GM12892 (cell line): Measurements from ENCODE around the gene TAS1R2.

ENCODE experiments used
- DNase-seq: peaks from one replicate; pipeline ENCODE4 v3.0.0; 2011; ENCODE audit not compliant: insufficient read length
- FAIRE-seq: peaks from 2 replicates; lab custom pipeline; 2011; peaks lifted over from hg19 to GRCh38; lab: Jason Lieb, UNC
- POLR2A ChIP-seq: IDR thresholded peaks from 2 replicates; pipeline ENCODE4 v1.6.1; 2011; ENCODE audit warnings: low read depth, low read length, control low read depth
- POLR2AphosphoS5 ChIP-seq: IDR thresholded peaks from 2 replicates; pipeline ENCODE4 v1.6.1; 2011; ENCODE audit warnings: low read depth, low read length, control low read depth
- TAF1 ChIP-seq: IDR thresholded peaks from 2 replicates; pipeline ENCODE4 v1.6.1; 2011; ENCODE audit warnings: low read depth, mild to moderate bottlenecking, control low read depth, low read length, borderline replicate concordance

TAS1R2 gene

DNA sequence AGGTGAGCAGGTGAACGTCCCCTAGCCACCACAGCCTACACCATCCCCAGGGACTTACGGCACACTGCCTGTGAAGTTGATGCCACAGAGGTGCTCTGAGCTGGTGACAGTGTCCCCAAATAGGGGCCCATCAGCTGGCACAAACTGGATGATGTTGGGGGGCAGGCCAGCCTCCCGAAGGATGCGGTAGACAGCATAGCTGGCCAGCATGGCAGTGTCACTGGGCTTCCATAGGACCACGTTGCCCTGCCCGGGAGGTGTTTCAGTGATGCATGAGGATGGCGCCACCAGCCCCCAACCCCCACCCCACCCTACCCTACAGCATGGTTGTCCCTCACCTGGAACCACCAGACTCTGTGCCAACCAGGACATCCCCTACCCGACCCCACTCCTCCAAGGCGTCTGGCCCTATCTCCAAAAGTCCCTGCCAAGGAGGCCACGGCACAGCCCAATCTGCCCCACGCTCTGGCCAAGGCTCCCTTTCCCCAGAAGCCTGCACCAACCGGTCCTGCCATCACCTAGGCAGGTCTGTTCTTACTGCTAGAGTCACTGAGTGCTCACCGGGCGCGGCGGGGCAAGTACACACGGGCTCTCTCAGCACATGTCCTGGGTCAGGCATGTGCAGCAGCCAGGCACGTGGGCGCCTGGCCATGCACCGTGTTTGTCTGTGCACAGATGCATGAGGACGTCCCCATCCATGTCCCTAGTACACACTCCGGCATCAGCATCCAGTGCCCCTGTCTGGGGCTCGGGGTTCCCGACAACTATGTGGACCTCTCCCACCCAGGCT is 22.4 kb upstream of the TAS1R2 start:
- no peak for FAIRE-seq
- TF ChIP-seq POLR2A (no peak), TAF1 (no peak), POLR2AphosphoS5 (no peak)
- no peak for DNase-seq

DNA sequence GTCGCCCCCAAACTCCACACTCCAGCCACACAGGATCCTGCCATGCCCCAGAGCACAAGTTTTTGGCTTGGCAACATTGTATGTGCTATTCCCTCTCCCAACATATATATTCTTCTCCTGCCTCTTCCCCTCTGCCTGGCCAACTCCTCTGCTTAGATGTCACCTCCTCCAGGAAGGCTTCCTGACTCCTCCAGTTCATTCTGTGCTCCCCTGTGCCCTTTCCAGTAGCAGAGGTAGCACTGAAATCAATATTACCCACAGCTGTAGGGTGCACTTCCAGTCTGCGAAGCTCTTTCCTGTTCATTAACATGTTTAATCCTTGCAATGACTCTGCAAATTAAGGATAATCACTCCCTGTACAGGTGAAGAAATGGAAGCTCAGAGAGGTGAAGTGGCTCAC is 21.7 kb upstream of the TAS1R2 start:
- FAIRE-seq = no peak
- no peak for DNase-seq
- TF ChIP-seq POLR2A = no peak
- no peak for TF ChIP-seq POLR2AphosphoS5
- TF ChIP-seq TAF1 = no peak

DNA sequence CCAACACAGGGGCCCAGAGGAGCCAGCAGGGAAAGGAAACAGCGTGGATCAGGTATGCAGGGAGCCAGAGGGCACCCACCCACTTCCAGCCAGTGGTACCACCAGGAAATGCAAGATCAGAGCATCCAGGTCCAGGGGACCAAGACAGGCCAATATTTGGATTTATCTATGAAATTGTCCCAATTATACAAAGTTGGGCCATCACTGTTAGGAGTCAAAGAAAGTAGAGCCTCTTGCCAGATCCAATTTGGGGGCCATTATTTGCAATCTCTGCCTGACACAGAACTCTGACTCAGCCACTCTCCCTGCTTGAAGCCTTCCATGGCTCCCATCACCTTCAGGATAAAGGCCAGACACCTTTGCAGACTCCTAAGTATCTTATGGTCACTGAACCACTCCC is 21.1 kb upstream of the TAS1R2 start:
- no peak for FAIRE-seq
- TF ChIP-seq POLR2A = no peak
- no peak for TF ChIP-seq TAF1
- no peak for TF ChIP-seq POLR2AphosphoS5

DNA sequence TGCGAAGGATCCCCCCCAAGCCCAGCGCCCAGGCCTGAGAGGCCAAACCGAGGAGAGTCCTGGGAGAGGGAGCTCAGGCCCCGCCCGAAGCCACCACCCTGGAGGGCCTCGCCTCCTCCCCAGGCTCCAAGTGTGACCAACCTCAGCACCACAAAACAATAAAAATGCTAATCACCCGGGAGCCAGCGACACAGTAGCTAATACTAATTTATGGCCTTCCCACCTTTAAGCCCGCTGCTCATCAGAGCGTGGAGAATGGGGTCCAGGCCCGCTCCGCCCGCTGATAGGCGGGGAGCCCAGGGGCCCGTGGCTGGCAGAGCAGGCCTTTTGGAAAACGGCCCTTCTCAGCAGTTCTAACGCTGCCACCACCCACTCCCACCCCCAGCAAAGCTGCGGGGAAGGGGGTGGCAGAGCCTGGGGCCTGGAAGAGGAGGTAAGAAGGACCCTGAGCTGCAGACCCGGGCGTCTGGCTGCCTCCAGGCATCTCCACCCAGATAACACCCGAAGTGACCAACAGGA is 20.4 kb upstream of the TAS1R2 start:
- TF ChIP-seq POLR2A (no peak), TAF1 (no peak), POLR2AphosphoS5 (no peak)
- FAIRE-seq (no peak), DNase-seq (no peak)

More for the DNA sequence above, 21.1 kb upstream of the TAS1R2 start:
- no peak for DNase-seq

DNA sequence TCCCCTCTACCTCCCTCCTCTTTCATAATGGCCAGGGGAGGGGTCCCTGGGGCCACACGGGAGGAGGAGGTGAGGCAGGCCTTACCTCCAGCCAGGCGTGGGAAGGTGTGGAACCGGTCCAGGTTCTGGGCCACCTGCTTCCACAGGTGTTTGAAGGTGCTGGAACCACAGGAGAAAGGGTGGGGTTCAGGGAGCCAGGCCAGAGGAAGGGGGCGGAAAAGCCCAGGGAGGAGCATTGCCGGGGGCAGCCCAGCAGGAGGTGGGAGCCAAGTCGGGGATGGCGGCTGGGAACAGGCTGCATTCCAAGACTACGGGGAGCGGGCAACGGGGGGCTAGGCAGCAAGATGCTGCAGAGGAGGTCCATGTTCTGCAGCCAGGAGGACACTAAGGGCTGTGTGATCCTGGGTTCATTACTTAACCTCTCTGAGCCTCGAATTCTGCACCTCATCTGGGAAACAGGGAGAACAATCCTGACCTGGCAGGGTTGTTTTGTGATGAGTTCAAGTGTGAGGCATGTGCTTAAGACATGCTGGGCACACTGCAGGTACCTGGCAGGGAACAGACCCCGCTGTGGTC is 19.8 kb upstream of the TAS1R2 start:
- TF ChIP-seq POLR2AphosphoS5 (no peak), TAF1 (no peak), POLR2A (no peak)
- DNase-seq (no peak), FAIRE-seq (no peak)

DNA sequence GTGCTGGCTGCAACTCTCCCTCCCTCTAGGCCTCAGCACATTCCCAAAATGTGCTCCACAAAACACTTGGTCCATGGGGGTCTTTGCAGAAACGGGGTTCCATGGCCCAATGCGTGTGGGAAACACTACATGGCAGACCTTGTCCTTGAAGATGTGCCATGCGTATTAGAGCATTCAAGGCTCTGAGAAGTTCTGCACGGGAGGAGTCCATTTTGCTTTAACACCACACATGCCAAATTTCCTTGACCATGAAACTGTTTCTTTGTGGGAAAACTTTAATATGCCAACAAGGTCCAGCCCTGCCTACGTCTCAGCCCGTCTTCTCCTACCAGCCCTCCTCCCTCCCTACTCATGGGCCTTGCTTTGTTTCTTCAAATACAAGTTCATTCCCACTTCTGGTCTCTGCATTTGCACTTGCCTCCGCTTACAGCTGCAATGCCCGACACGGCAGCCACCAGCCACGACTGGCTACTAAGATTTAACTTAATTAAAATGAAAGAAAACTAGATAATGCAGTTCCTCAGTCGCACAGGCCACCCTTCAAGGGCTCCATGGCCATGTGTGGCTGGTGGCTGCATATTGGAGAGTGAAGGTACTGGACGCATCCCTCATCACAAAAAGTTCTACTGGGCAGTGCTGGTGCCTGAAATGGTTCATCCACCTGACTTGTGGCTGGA is 19.2 kb upstream of the TAS1R2 start:
- no peak for FAIRE-seq
- TF ChIP-seq POLR2A (no peak), POLR2AphosphoS5 (no peak), TAF1 (no peak)
- DNase-seq = no peak

DNA sequence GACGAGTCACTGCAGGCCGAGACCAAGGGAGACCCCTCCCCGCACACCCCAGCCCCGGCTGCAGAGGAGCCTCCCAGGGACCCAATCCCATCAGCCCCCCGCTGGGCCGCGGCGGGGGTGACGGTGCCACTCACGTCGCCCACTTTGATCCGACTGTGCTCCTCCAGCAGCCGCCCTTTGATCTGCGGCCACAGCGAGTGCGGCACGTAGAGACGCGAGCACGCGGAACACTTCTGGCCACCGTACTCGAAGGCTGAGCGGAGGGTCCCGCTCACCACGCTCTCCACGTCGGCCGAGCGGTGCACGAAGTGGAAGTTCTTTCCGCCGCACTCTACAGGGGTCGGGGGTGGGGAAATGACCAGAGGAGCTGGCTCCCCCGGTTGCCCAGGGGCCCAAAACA is 17.8 kb upstream of the TAS1R2 start:
- FAIRE-seq (no peak), DNase-seq (no peak)
- no peak for TF ChIP-seq TAF1

DNA sequence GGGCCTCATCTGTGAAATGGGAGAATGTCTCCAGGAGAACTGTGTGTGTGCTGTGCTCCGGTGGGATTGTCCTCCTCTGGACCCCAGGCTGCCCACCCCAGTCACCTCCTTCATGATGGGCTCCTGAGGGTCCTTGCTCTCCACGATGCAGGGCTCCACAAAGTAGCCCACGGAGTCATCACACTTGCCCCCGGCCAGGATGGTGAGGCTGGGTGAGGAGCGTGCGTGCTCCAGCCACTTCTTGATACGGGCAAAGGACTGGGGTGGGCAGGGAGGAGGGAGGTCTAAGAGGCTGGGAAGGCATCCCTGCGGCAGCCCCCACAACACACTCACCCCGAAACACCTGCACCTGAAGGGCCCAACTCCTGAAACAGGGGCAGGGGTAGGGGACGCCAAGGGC is 16.8 kb upstream of the TAS1R2 start:
- FAIRE-seq (no peak), DNase-seq (no peak)
- TF ChIP-seq POLR2A (no peak), POLR2AphosphoS5 (no peak), TAF1 (no peak)

DNA sequence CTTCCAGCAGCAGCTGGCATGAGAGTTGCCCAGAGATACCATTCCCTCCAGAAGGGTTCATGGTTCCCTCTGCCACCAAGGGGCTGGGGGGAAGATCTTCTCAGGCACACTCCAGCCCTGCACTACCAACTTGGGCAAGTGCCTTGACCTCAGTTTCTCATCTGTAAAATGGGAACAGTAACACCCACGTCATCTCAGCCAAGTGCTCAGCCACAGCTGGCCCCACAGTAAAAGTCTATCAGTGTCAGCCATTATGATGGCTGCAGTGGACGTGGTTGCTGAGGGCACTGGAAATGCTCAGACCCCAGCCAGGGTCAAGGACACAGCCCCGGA is 16.3 kb upstream of the TAS1R2 start:
- DNase-seq (no peak), FAIRE-seq (no peak)
- no peak for TF ChIP-seq POLR2A
- no peak for TF ChIP-seq TAF1
- no peak for TF ChIP-seq POLR2AphosphoS5

DNA sequence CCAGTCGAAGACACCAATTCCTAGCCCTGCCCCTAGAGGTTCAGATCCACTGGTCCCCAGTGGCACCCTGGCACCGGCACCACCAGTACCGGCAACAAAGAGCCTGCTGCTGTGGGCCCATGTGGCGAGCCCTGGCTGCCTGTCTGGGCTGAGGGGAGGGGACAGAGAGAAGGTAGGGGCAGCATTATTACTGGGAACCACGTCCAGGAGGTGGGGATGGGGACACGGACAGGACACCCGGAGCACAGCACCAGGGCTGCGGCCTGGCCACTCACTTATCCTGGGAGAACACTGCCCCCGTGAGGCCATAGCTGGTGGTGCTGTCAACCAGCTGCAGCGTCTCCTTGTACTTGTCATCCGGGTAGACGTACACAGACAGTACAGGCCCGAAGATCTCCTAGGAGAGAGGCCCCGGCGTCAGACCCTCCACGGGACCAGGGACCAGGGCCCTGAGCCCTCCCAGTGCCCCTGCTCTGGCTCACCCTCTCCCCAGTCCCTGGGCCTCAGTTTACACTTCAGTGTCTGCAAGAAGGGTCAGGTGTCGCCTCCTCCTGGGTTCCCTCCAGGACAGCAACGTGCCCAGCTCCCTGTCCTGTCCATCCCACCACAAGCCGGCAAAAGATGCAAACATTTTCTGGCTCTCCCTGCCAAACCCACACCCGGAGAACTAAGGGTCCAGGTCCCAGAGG is 15.8 kb upstream of the TAS1R2 start:
- FAIRE-seq = peak; percentile 94
- TF ChIP-seq TAF1 = no peak
- no peak for TF ChIP-seq POLR2A
- peak; percentile 91 for DNase-seq

DNA sequence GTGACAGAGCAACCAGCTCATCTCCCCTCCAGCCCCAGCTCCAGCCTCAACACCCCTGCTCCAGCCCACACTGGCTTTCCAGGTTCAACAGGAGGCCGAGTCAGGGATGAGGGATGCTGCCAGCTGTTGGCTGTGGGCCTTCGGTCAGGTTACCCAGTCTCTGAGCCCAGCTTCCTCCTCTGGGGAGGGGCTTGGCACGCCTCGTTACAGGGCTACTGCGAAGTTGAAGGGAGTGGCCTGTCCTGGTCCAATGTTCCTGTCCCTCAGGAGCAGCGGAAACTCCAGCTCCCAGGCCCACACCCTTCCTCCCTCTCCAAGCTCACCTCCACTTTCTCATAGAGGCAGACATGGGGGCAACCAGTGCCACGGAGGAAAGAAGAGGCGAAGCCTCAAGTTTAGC is 15.1 kb upstream of the TAS1R2 start:
- DNase-seq (no peak), FAIRE-seq (no peak)
- TF ChIP-seq TAF1 = no peak
- no peak for TF ChIP-seq POLR2A
- TF ChIP-seq POLR2AphosphoS5 = no peak
